Head of caudate nucleus (tissue), 42 donors: ENCODE results near the gene MEX3C.

ENCODE experiments used
- DNase-seq, 42 donors: peaks; one replicate each; pipeline versions ENCODE4 v3.0.0 to v3.0.0-alpha.2; 2020 to 2021; ENCODE audit warnings: mixed read lengths in 7 of 42
- intact Hi-C: fragments of 100-400 bp; cut with DNase I; formaldehyde crosslinking; loops from one replicate; pipeline ENCODE4 v1.15.0; 2022

Gene MEX3C

DNA sequence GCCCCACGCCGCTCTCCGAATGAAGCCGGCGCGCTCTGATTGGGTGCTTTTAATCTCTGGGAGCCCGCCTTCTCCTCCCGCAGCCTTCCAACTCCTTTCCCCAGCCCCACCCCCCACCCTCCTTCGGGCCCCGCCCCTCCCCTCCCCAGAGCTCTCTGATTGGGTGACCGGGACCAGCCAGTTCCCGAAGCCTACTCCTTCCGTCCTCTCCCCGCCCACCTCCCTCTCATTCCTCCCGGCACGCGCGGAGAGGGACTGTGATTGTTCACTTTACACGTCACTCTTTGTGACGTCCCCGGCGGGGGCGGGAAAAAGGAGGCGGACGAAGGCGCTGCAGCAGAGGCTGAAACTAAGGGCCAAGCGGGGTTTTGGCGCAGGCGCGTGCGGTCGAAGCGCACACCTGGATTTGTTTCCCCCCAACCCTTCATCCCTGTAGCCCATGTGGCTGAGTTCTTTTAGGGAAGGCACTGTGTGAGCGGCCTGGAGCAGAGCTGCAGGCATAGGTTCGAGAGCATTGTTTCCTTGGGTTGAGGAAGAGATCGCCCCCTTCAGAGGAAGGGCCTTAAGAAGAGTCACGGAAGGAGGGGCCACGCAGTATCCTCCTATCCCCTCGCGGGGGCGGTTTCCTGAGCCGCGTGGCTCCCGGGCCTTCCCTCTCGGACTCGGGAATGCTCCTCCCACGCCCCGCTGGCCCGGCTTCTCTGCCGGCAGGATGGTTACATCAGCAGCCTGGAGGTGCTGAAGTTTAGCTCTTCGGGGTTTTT is at the start of gene MEX3C:
Gene MEX3C, minus strand, starts transcription at position 21 of the 764 bp plus-strand sequence. CDS start 361 bp downstream, outside the sequence.
- intact Hi-C loops: loop anchor here (5.0 kb wide), 2 partner anchors 166 to 321 kb away; partner anchors contain the start of genes ME2 and SMAD4
- DNase-seq: peak; percentile 98 to 100 (median 99)

GRCh38 chr18:51241226-51241625 is 43.7 kb upstream of the MEX3C start:
- intact Hi-C loops: no loop called here
- DNase-seq: no peak

DNA sequence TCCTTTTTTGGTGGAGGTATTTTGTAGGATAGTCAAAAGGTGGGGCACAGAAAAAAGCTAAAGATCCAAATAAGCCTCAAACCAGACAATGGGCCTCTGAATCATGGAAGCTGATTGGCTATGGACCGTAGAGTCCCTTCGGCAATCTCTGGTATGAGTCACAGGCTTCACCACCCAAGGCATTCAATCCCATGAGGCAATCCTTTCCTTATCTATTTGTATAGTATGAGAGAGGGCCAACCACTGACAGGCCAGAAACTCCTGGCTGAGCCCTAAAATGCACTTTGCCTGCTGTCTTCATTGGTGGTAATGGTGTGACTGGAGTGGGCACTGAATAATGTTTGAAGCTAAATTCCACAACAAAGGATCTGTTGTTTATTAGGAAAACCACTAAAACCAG is 38.7 kb upstream of the MEX3C start:
- intact Hi-C loops: no loop called here
- DNase-seq: no peak

DNA sequence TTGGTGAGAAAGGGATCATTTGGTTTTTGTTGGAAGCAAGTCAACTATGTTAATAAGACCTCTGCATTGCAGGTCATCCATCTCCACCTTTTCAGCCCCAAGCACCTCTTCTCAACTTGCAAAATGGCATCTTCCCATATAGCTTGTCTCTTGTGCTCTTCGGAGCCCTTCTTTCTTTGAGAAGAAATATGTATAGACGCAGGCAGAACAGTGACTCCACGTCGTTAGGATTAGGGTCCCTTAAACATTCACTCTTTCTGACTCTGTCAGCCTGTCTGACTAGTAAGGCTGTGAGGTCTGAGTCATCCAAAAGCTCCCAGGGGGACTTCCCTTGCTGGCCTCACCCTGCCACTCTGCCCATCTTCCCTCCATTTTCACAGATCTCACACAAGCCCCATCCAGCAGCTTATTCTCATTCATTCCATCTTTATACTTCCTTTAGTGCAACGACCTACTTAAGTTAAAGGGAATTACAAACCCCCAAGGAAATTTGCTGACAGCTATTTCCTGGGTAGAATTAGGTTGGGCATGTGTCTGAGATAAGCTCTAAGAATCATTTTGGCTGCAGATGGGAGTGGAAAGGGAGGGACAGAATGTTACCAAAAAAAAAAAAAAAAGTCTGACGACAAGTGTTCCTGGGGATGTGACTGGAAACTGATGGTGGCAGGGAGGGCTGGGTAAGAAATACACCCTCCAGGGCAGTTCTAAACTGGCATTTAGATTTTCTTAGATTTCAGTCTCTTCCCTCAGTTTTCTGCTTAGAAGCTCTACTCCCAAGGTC is 37.7 kb upstream of the MEX3C start:
- intact Hi-C loops: no loop called here
- DNase-seq: no peak

GRCh38 chr18:51234117-51235008 is 36.9 kb upstream of the MEX3C start:
- DNase-seq: no peak
- intact Hi-C loops: no loop called here

- no peak for DNase-seq
- intact Hi-C loops: no loop called here
Observed at GRCh38 chr18:51229328-51229727, 31.8 kb upstream of the MEX3C start.

DNA sequence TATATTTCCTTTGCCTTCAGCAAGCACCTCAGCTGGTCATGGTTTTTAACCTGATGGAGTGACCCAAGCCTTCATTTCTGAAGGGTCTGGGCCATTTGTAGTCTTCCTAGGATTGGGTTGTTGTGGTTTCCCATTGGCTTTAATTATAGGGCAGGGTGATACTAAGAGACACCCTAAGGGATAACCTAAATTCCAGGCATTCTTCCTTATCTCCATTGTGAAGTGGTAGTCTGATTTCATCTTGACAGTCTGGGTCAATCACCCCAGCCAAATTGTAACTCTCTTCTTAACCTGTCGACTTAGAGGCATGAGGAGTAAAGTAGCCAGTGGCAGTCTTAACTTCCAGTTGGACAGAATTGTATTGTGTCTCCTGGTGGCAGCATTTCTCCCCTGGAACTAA is 30.2 kb upstream of the MEX3C start:
- no peak for DNase-seq
- intact Hi-C loops: no loop called here

DNA sequence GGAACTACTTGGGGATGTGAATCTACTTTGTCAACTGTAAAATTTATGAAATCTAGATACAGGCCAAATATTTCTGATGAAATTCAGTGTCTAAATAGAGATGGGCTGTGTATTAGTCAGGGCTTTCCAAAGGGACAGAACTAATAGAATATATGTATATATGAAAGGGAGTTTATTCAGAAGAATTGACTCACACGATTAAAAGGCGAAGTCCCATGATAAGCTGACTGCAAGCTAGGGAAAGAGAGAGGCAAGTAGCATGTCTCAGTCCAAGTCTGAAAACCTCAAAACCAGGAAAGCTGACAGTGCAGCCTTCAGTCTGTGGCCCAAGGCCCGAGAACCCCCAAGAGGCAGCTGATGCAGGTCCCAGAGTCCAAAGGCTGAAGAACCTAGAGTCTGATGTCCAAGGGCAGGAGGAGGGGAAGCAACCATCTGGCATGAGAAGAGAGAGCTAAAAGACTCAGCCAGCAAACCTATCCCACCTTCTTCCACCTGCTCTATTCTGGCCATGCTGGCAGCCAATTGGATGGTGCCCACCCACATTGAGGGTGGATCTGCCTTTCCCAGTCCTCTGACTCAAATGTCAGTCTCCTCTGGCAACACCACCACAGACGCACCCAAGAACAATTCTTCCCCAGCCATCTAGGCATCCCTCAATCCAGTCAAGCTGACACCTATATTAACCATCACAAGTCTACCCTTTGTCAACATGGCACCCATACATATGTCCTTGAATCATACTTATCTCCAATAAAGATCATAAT is 29.3 kb upstream of the MEX3C start:
- DNase-seq: no peak
- intact Hi-C loops: no loop called here

GRCh38 chr18:51226068-51226467 is 28.6 kb upstream of the MEX3C start:
- intact Hi-C loops: no loop called here

GRCh38 chr18:51212606-51213005 is 15.1 kb upstream of the MEX3C start:
- intact Hi-C loops: no loop called here

More at GRCh38 chr18:51226068-51226467, 28.6 kb upstream of the MEX3C start:
- DNase-seq: no peak

GRCh38 chr18:51211552-51211951 is 14.1 kb upstream of the MEX3C start:
- intact Hi-C loops: no loop called here
- no peak for DNase-seq

More at GRCh38 chr18:51212606-51213005, 15.1 kb upstream of the MEX3C start:
- no peak for DNase-seq

DNA sequence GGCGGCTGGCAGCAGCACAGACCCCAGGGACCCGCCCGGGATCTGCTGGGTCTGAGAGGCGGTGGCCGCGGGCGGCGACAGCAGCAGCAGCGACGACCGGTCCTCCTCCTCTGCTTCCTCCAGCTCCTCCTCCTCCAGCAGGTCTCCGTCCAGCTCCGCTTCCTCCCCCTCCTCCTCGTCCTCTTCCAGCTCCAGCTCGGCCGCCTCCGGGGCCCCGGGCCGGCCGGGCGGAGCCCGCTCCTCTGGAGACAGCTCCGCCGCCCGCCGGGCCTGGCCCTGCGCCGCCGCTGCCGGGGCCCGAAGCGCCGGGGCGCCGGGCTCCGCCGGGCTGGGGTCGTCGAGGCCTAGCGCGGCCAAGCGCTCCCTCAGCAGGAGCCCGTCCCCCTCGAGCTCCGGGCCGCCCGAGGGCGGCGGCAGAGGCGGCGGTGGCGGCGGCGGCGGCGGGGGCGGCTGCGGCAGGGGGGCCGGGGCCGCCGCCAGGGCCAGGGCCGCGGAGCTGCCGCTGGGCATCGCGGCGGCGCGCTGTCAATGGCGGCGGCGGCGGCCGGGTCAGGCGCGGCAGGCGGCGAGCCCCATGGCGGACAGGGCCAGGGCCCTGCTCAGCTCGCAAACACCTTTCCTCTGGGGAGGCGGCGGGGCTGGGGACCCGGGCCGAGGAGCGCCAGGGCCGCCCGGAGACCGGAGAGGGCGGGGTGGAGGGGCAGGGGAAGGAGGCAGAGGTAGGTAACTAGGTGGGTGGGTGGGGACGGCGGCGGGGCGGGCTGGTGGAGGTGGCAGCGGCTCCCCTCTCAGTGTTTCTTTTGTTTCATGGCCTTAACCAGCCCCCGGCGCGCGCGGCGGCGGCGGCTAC is 445 bp downstream of the MEX3C start:
- intact Hi-C loops: loop anchor here (5.0 kb wide), 2 partner anchors 165 to 320 kb away; partner anchors contain the start of genes ME2 and SMAD4
- DNase-seq: peak in 31 of 42 donors; percentile 13 to 72 (median 44)

DNA sequence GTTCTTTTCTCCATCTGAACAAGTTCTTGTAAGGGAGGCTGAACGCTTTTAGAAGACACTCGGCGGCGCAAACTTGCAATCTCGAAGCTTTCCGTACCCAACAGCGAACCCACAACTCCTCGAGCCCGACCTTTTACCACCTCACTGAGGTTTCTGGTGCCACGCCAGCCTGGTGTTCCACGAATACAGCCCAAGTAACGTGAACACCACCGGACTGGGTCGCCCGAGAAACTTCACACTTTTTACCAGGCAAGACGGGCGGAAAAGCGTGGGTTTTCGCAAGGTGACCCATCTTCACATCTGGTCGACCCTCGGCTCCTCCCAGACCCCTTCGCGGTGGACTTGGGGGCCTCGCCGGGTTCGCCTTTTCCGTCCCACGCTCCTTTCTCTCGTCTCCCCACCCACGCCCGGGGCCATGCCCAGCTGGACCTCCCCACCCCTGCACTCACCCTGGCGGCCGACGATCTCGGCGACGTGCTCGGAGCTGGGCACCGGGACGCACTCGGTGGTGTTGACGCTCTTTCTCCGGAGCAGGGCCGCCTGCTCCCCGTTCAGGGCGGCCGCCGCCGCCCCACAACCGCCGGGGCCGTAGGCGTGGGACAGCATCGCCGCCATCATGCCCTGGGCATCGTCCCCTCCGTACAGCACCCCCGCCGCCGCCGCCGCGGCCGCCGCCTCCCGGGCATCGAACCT is 1.2 kb downstream of the MEX3C start:
- intact Hi-C loops: loop anchor here (5.0 kb wide), 2 partner anchors 164 to 319 kb away; partner anchors contain the start of genes ME2 and SMAD4
- DNase-seq: peak in 41 of 42 donors; percentile 19 to 65 (median 43)

DNA sequence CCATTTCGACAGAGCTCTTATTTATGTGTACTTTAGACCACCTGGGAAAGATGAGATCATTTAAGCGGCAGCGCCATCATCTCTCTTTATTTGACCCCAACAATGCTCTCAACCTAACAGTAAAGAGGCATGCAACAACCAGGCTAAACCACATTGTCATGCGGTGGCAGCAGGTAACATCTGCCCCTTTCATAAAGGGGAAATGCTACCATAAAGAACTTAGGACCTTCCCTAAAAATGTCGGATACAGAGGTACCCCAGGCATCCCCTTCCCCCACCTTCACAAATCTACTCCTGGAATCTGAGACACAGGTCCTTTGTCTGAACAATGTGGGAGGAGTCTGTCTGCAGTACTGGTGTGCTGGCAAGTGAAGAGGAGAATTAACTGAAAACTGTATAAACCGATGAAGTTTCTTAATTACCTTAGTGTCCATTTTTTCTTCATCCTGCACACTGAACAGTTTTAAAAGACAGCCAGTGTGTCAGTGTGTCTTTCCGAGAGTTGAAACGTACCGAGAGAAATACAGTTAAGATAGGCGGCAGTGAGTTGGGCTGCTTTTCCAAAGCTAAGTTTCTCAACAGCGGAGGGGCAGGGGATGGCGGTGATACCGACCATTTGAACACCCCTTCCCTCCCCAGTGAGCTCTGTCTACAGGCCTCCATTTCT is 1.9 kb downstream of the MEX3C start:
- DNase-seq: peak in 18 of 42 donors; percentile 13 to 62 (median 22)
- intact Hi-C loops: loop anchor here (5.0 kb wide), 2 partner anchors 163 to 318 kb away; partner anchors contain the start of genes ME2 and SMAD4

GRCh38 chr18:51195086-51195450 is 2.4 kb downstream of the MEX3C start:
- intact Hi-C loops: loop anchor here (5.0 kb wide), 2 partner anchors 163 to 318 kb away; partner anchors contain the start of genes ME2 and SMAD4
- no peak for DNase-seq

DNA sequence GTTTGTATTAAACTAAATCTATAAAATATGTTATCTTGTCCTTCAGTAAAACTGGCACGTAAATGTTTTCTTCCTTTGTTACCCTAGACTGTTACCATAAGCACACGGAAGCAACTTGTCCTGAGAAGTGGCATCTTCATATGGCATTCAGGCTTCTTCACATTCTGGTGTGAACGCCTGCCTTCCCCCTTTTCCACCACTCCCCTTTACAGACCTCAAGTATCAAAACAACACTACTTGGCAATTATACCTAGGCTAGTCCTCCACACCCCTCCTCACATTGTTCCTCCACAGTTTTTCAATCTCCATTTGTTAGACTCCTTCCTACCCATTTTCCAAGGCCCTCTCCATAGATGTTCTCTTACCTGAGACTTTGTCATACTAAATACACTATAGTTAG is 2.9 kb downstream of the MEX3C start:
- DNase-seq: no peak
- intact Hi-C loops: loop anchor here (5.0 kb wide), 2 partner anchors 162 to 317 kb away; partner anchors contain the start of genes ME2 and SMAD4
